Naive thymus-derived CD8-positive, alpha-beta T cell (primary cell): ENCODE results near the gene MSH2. TPM values are rescaled to one million over a fixed set of nuclear protein-coding genes. Genes with fewer than 3 reads are reported as not detected.
"Not testable (repeated sequence)": the region's sequence is repeated elsewhere in the genome, so short reads cannot be mapped to it uniquely, and the experiment has no call there.

Source experiments
- ATAC-seq, 2 donors: fragments of 150-1000 bp; cut with Tn5 transposase in 1 of 2; sonication (Bioruptor Pico), chemical (Tn5 transposase) in 1 of 2; 1 replicate in 1 of 2; 2 replicates in 1 of 2; pipeline ENCODE4 v1.10.0; 2021; ENCODE audit warnings: mild to moderate bottlenecking in 2 of 2, moderate library complexity in 2 of 2
- POLR2A ChIA-PET: fragments of 350-600 bp; sonication (Branson Sonifier 250); formaldehyde crosslinking; loops from one replicate; lab custom pipeline; 2021; ENCODE audit warnings: antibody characterized with exemption; lab: Charles Lee
- DNase-seq, 10 donors: peaks; one replicate each; pipeline versions ENCODE4 v3.0.0 to v3.0.0-alpha.2; 2020 to 2022
- H3K27ac Mint-ChIP-seq, 10 donors: one replicate each; pipeline ENCODE4 v1.8.0; 2020 to 2022; ENCODE audit warnings: mild to moderate bottlenecking in 10 of 10, mixed read lengths in 10 of 10, moderate library complexity in 4 of 10, inconsistent platforms in 1 of 10
- H3K27me3 Mint-ChIP-seq, 5 donors: one replicate each; pipeline ENCODE4 v1.8.0; 2021 to 2022; ENCODE audit warnings: mixed read lengths in 5 of 5
- H3K36me3 Mint-ChIP-seq, 3 donors: one replicate each; pipeline ENCODE4 v1.8.0; 2020 to 2022; ENCODE audit warnings: mixed read lengths in 3 of 3, mild to moderate bottlenecking in 2 of 3, inconsistent platforms in 1 of 3
- H3K4me1 Mint-ChIP-seq, 4 donors: one replicate each; pipeline ENCODE4 v1.8.0; 2021 to 2022; ENCODE audit warnings: mixed read lengths in 4 of 4
- H3K4me3 Mint-ChIP-seq, 10 donors: one replicate each; pipeline ENCODE4 v1.8.0; 2020 to 2022; ENCODE audit warnings: mild to moderate bottlenecking in 10 of 10, mixed read lengths in 10 of 10, moderate library complexity in 6 of 10, inconsistent platforms in 1 of 10
- H3K9me3 Mint-ChIP-seq, 9 donors: one replicate each; pipeline ENCODE4 v1.8.0; 2020 to 2022; ENCODE audit warnings: mixed read lengths in 9 of 9, mild to moderate bottlenecking in 3 of 9, inconsistent platforms in 1 of 9, moderate library complexity in 1 of 9
- polyA plus RNA-seq, 3 donors: library from polyadenylated mRNA; unstranded; fragments of 300-500 nt; fragmentation: Illumina TruSeq; gene quantifications; one replicate each; pipeline ENCODE4 v1.2.3, GENCODE V29; 2021
- total RNA-seq, 8 experiments: library from RNA in 2 of 8; stranded (reverse) in 2 of 8; gene quantifications; one replicate each; pipeline ENCODE4 v1.2.3 and lab custom pipeline; 2021 to 2026

The MSH2 gene
- total RNA-seq = 10 to 100 TPM; 43.0 to 44.7 TPM
- polyA plus RNA-seq = 10 to 100 TPM; 35.3 to 46.2 (median 40.6) TPM
- total RNA-seq (lab: John Stamatoyannopoulos, UW) = 47.2 to 98.5 (median 83.4) reads per million in 6 experiments

- DNase-seq (peak; percentile 86 to 95 (median 90)), ATAC-seq (peak; percentile 92)
- no peaks in the 10 kb centered on the region for H3K9me3 Mint-ChIP-seq
Measured at GRCh38 chr2:47402805-47403608, at the start of gene MSH2. TSS of gene MSH2 (plus strand) at chr2:47403156. CDS start at chr2:47403192, 36 bp downstream.

GRCh38 chr2:47354013-47354847, 48.7 kb upstream of the MSH2 start:
- Mint-ChIP-seq H3K27ac (no peak overlapping the region), H3K27me3 (peaks cover 0 to under 1% (median 0%) of the 10 kb centered on the region in 5 donors), H3K4me3 (no peak overlapping the region), H3K36me3 (no peaks in the 10 kb centered on the region), H3K4me1 (no peaks in the 10 kb centered on the region), H3K9me3 (no peaks in the 10 kb centered on the region)
- POLR2A ChIA-PET = no interaction called here
- DNase-seq (no peak), ATAC-seq (no peak)

More at GRCh38 chr2:47402805-47403608, at the start of gene MSH2:
- POLR2A ChIA-PET = interaction anchor here (0.8 to 1.2 kb wide), 5 partner anchors 9 to 426 kb away, joined by 3 to 9 read pairs (median 3); partner anchors contain the start of gene MSH6
- Mint-ChIP-seq H3K27ac (peak within 1 kb of the TSS; percentile 83 to 98 (median 95)), H3K27me3 (no peaks in the 10 kb centered on the region), H3K4me3 (peak within 1 kb of the TSS; percentile 91 to 99 (median 96)), H3K36me3 (peaks cover 0 to 15% (median 11%) of the 10 kb centered on the region in 3 donors), H3K4me1 (peaks cover 25 to 48% (median 45%) of the 10 kb centered on the region in 4 donors)

GRCh38 chr2:47354848-47355204, 48.1 kb upstream of the MSH2 start:
- H3K27me3 Mint-ChIP-seq = peaks cover 0 to 4% (median 2%) of the 10 kb centered on the region in 5 donors
- H3K36me3 Mint-ChIP-seq = no peaks in the 10 kb centered on the region
- H3K9me3 Mint-ChIP-seq = no peaks in the 10 kb centered on the region
- no peak overlapping the region for H3K27ac Mint-ChIP-seq
- no peak for ATAC-seq
- no peak overlapping the region for H3K4me3 Mint-ChIP-seq
- POLR2A ChIA-PET = no interaction called here
- H3K4me1 Mint-ChIP-seq = no peaks in the 10 kb centered on the region
- no peak for DNase-seq

- Mint-ChIP-seq H3K36me3 (no peaks in the 10 kb centered on the region), H3K9me3 (no peaks in the 10 kb centered on the region), H3K27ac (no peak overlapping the region), H3K27me3 (peaks cover 0 to 4% (median 2%) of the 10 kb centered on the region in 5 donors), H3K4me1 (no peaks in the 10 kb centered on the region), H3K4me3 (no peak overlapping the region)
- POLR2A ChIA-PET = no interaction called here
- DNase-seq (no peak), ATAC-seq (no peak)
Measured at GRCh38 chr2:47357483-47357882, 45.5 kb upstream of the MSH2 start.

- H3K27ac Mint-ChIP-seq = no peak overlapping the region
Measured at GRCh38 chr2:47359375-47359868, 43.5 kb upstream of the MSH2 start.

GRCh38 chr2:47360283-47360682, 42.7 kb upstream of the MSH2 start:
- Mint-ChIP-seq H3K27ac (no peak overlapping the region), H3K9me3 (no peaks in the 10 kb centered on the region), H3K4me1 (no peaks in the 10 kb centered on the region), H3K27me3 (peaks cover 0 to 6% (median 3%) of the 10 kb centered on the region in 5 donors), H3K4me3 (no peak overlapping the region), H3K36me3 (no peaks in the 10 kb centered on the region)
- POLR2A ChIA-PET = no interaction called here
- DNase-seq (no peak), ATAC-seq (no peak)

More at GRCh38 chr2:47359375-47359868, 43.5 kb upstream of the MSH2 start:
- DNase-seq = no peak
- Mint-ChIP-seq H3K4me1 (no peaks in the 10 kb centered on the region), H3K27me3 (peaks cover 0 to 6% (median 3%) of the 10 kb centered on the region in 5 donors), H3K4me3 (no peak overlapping the region), H3K9me3 (no peaks in the 10 kb centered on the region), H3K36me3 (no peaks in the 10 kb centered on the region)
- POLR2A ChIA-PET = interaction anchor here (0.7 kb wide), 1 partner anchor 358 kb away, joined by 3 read pairs; no protein-coding TSS in a partner anchor
- no peak for ATAC-seq

- Mint-ChIP-seq H3K27me3 (peaks cover 0 to 6% (median 3%) of the 10 kb centered on the region in 5 donors), H3K9me3 (no peaks in the 10 kb centered on the region), H3K27ac (no peak overlapping the region), H3K4me1 (no peaks in the 10 kb centered on the region), H3K36me3 (no peaks in the 10 kb centered on the region), H3K4me3 (no peak overlapping the region)
- ATAC-seq (no peak), DNase-seq (no peak)
- POLR2A ChIA-PET = no interaction called here
Measured at GRCh38 chr2:47360927-47361326, 42.0 kb upstream of the MSH2 start.

- DNase-seq, ATAC-seq: not testable (repeated sequence)
Measured at GRCh38 chr2:47361505-47362229, 41.3 kb upstream of the MSH2 start.

GRCh38 chr2:47373747-47374146, 29.2 kb upstream of the MSH2 start:
- H3K4me3 Mint-ChIP-seq = no peak overlapping the region
- POLR2A ChIA-PET = no interaction called here
- H3K27me3 Mint-ChIP-seq = peaks cover 5 to 20% (median 13%) of the 10 kb centered on the region in 5 donors
- peaks cover 0 to 1% (median 1%) of the 10 kb centered on the region in 4 donors for H3K4me1 Mint-ChIP-seq
- DNase-seq = no peak
- H3K36me3 Mint-ChIP-seq = no peaks in the 10 kb centered on the region
- no peaks in the 10 kb centered on the region for H3K9me3 Mint-ChIP-seq
- ATAC-seq = no peak
- H3K27ac Mint-ChIP-seq = no peak overlapping the region

More at GRCh38 chr2:47361505-47362229, 41.3 kb upstream of the MSH2 start:
- not testable (repeated sequence) for H3K27ac Mint-ChIP-seq, H3K4me3 Mint-ChIP-seq, H3K4me1 Mint-ChIP-seq, H3K36me3 Mint-ChIP-seq, H3K9me3 Mint-ChIP-seq, H3K27me3 Mint-ChIP-seq
- POLR2A ChIA-PET = interaction anchor here (0.7 kb wide), 1 partner anchor 33 kb away, joined by 3 read pairs; no protein-coding TSS in a partner anchor

GRCh38 chr2:47375307-47375706, 27.6 kb upstream of the MSH2 start:
- POLR2A ChIA-PET = interaction anchor here (0.7 kb wide), 1 partner anchor 956 kb away, joined by 3 read pairs; no protein-coding TSS in a partner anchor
- DNase-seq (no peak), ATAC-seq (no peak)
- H3K27ac Mint-ChIP-seq = no peak overlapping the region
- no peaks in the 10 kb centered on the region for H3K9me3 Mint-ChIP-seq
- H3K4me3 Mint-ChIP-seq = no peak overlapping the region
- no peaks in the 10 kb centered on the region for H3K4me1 Mint-ChIP-seq
- H3K36me3 Mint-ChIP-seq = no peaks in the 10 kb centered on the region
- peaks cover 4 to 17% (median 11%) of the 10 kb centered on the region in 5 donors for H3K27me3 Mint-ChIP-seq

GRCh38 chr2:47379384-47379783, 23.6 kb upstream of the MSH2 start:
- Mint-ChIP-seq H3K4me3 (no peak overlapping the region), H3K4me1 (no peaks in the 10 kb centered on the region), H3K27ac (no peak overlapping the region), H3K27me3 (peaks cover 0 to 8% (median 0%) of the 10 kb centered on the region in 5 donors), H3K9me3 (no peaks in the 10 kb centered on the region), H3K36me3 (no peaks in the 10 kb centered on the region)
- ATAC-seq (no peak), DNase-seq (no peak)
- POLR2A ChIA-PET = no interaction called here

GRCh38 chr2:47381408-47381807, 21.5 kb upstream of the MSH2 start:
- DNase-seq (no peak), ATAC-seq (no peak)
- Mint-ChIP-seq H3K9me3 (no peaks in the 10 kb centered on the region), H3K27me3 (peaks cover 0 to 8% (median 0%) of the 10 kb centered on the region in 5 donors), H3K36me3 (no peaks in the 10 kb centered on the region), H3K4me1 (no peaks in the 10 kb centered on the region), H3K27ac (no peak overlapping the region), H3K4me3 (no peak overlapping the region)
- POLR2A ChIA-PET = interaction anchor here (0.7 kb wide), 1 partner anchor 1116 kb away, joined by 7 read pairs; no protein-coding TSS in a partner anchor
